Effector memory CD4-positive, alpha-beta T cell (primary cell): ENCODE measurements around the gene TLK1.

ENCODE experiments used
- DNase-seq, 3 donors: peaks; one replicate each; pipeline ENCODE4 v3.0.0-alpha.2; 2020
- H3K27ac ChIP-seq: 2 replicates; pipeline ENCODE4 v1.7.0; 2013; ENCODE audit warnings: mild to moderate bottlenecking, low read length, moderate library complexity; ENCODE audit not compliant: insufficient read depth, poor library complexity, severe bottlenecking
- H3K27me3 ChIP-seq: replicated peaks from 2 replicates; pipeline ENCODE4 v1.7.0; 2013; ENCODE audit warnings: mild to moderate bottlenecking, low read length; ENCODE audit not compliant: insufficient read depth, control insufficient read depth, poor library complexity, severe bottlenecking
- H3K36me3 ChIP-seq: 2 replicates; pipeline ENCODE4 v1.7.0; 2013; ENCODE audit warnings: mild to moderate bottlenecking, low read length, moderate library complexity; ENCODE audit not compliant: control insufficient read depth, insufficient read depth
- H3K4me1 ChIP-seq: 2 replicates; pipeline ENCODE4 v1.7.0; 2013; ENCODE audit warnings: low read length, mild to moderate bottlenecking; ENCODE audit not compliant: control insufficient read depth, insufficient read depth, poor library complexity, severe bottlenecking
- H3K4me3 ChIP-seq: 2 replicates; pipeline ENCODE4 v1.7.0; 2013; ENCODE audit warnings: low read length, low read depth, mild to moderate bottlenecking; ENCODE audit not compliant: insufficient read depth, poor library complexity, severe bottlenecking
- H3K9me3 ChIP-seq: 2 replicates; pipeline ENCODE4 v1.7.0; 2013; ENCODE audit warnings: mild to moderate bottlenecking, low read length, moderate library complexity; ENCODE audit not compliant: control insufficient read depth

Gene TLK1

DNA sequence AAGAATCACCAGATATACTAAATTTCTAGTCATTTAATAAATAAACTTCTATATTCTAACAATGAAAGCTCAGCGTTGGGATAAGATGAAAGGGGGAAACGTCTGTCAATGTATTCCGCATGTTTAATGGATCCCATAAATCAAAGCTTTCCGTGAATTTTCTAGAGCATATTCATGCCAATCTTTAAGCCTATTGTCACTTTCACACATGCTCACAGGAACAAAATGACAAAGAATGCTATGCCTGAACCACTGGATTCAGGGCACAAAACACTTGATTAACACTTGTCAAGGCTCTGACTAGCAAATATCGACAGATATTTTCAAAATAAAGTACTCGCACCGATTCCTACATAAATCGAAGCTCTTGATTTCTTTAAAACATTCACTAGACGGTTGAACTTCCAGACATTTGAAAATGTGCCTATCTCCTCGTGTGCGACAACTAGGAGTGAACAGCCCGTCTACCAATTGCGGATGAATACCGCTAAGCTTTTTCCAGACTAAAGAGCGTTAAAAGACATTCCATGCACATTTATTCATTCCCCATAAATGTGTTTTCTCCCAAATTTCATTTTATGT lies 1.8 kb downstream of the TLK1 start:
- no peak for DNase-seq
- Histone ChIP-seq H3K36me3 (no peaks in the 10 kb centered on the region), H3K27me3 (no peaks in the 10 kb centered on the region), H3K4me1 (peaks cover 30% of the 10 kb centered on the region), H3K9me3 (no peaks in the 10 kb centered on the region), H3K4me3 (peak overlapping the region; percentile 98), H3K27ac (peak overlapping the region; percentile 93)

DNA sequence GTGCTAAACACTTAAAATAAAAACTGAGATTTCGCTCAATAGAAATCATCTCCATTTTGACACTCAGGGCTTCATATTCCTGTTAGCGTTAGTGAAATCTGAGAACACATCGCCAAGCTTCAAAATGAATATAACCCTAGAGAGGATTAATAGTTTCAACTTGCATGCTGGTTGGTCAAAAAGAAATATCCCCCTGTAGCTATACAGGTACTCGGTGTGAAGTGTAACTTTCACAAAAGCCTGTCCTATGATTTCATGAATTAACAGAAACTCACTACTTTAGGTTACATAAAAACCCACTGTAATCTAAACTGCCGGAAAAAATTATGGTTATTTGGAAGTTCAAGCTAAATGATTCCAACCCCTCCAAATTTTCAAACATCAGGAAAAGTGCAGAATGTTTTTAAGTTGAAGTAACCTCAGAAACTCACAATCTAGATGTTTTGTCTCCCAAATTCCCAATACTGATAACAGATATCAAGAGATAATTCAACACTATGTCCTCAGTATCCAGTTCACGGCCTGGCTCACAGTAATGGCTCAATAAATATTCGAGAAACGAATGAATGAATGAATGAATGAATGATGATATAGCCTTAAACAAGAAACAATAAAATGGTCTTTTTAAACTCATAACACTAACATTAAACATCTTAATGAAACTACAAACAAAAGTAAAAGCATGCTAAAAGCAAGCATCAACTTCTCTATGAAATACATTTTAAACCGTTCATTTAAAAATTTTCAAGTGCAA lies 2.5 kb downstream of the TLK1 start:
- Histone ChIP-seq H3K4me1 (peaks cover 24% of the 10 kb centered on the region), H3K27me3 (no peaks in the 10 kb centered on the region), H3K36me3 (no peaks in the 10 kb centered on the region), H3K4me3 (peak overlapping the region; percentile 98), H3K9me3 (no peaks in the 10 kb centered on the region), H3K27ac (no peak overlapping the region)
- DNase-seq = no peak

DNA sequence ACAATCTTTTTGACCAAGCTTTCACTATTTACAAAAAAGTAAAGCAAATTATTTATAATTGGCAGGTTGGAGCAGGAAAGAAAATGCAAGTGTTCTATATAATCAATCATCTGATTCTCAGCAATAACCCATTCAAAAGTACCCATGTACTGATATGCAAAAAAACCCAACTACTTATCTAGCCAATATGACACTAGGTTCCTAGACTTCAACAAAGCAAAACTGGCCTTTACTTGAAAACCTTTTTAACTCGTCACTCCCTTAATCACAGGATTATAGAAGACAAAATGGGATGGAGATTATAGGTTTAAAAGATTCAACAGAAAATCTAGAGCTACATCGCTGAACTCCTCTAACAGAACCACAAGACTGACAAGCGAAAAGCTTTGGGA lies 3.6 kb downstream of the TLK1 start:
- Histone ChIP-seq H3K36me3 (no peaks in the 10 kb centered on the region), H3K4me3 (peak overlapping the region; percentile 4), H3K9me3 (no peaks in the 10 kb centered on the region), H3K27me3 (no peaks in the 10 kb centered on the region), H3K4me1 (peaks cover 13% of the 10 kb centered on the region), H3K27ac (no peak overlapping the region)
- no peak for DNase-seq

DNA sequence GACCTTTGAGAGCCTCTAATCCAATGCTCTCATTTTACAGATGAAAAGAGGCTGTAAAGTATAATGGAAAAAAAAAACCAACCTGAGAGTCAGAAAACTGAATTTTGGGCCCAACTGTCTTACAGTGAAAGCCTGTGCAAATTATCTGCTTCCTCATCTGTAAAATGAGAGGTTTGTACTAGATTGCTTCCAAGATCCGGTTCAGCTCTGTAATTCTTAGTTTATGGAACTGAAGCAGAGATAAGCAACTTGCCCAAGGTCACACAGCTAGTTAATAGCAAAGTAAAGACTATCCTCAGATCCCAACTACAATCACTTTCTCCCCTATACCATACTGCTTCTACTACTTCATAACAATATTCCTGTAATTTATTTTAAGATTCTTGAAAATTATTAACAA lies 6.3 kb downstream of the TLK1 start:
- H3K4me1 ChIP-seq = peaks cover 7% of the 10 kb centered on the region
- no peaks in the 10 kb centered on the region for H3K36me3 ChIP-seq
- H3K9me3 ChIP-seq = no peaks in the 10 kb centered on the region
- H3K27me3 ChIP-seq = no peaks in the 10 kb centered on the region
- no peak overlapping the region for H3K4me3 ChIP-seq
- no peak for DNase-seq
- no peak overlapping the region for H3K27ac ChIP-seq

DNA sequence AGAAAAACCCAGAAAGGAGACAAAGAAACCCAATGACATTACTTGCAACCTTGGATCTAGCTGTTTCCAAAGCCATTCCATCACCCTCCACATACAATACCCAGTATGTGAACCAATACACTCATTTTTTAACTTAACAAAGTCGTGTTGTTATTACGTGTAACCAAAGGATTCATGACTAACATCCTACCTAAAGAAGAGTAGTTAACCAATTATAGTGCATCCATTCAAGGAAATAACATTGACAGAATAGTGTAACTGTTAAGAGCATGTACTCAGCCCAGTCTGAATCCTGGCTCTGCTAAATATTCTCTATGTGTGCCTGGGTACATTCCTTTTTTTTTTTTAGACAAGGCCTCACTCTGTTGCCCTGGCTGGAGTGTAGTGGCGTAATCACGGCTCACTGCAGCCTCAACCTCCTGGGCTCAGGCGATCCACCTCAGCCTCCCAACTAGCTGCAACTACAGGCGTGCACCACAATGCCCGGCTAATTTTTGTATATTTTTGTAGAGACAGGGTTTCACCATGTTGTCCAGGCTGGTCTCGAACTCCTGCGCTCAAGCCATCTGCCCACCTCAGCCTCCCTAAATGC lies 9.9 kb downstream of the TLK1 start:
- Histone ChIP-seq H3K4me3 (no peak overlapping the region), H3K9me3 (no peaks in the 10 kb centered on the region), H3K4me1 (peaks cover 3% of the 10 kb centered on the region)

DNA sequence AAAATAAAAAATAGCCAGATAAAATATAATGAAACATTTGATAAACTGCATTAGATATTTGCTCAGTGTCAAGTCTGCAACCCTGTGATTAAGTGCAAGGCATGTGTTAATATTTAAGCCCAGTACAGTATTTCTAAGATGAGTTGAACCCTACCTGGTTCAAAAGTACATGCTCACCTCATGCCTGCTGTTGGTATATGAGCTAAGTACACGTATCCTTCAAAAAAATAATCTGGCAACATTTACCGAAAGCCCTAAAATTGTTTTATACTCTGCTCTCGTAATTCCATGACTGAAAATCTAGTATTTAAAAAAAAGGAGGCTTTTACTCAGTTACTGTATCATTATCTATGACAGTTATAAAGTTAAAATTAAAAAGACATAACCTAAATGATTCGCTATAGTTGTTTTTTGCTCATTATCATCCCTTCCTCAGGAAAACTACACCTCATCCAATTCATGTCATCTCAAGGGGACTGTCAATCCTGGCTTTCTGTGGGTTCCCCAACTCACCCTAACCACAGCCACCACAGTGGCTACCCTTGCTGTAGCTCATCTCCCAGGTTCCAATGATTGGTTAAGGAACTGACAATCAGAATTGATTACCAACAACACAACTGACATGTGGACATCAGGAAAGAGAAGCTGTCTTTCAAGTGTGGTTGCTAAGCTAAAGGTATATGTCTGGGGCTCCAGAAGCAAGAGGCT lies 10.6 kb downstream of the TLK1 start:
- no peak for DNase-seq
- no peaks in the 10 kb centered on the region for H3K4me1 ChIP-seq
- H3K27me3 ChIP-seq = no peaks in the 10 kb centered on the region
- no peak overlapping the region for H3K4me3 ChIP-seq
- no peak overlapping the region for H3K27ac ChIP-seq
- H3K9me3 ChIP-seq = no peaks in the 10 kb centered on the region
- no peaks in the 10 kb centered on the region for H3K36me3 ChIP-seq

More for the DNA sequence above, 9.9 kb downstream of the TLK1 start:
- no peak for DNase-seq
- H3K27ac ChIP-seq = no peak overlapping the region
- H3K36me3 ChIP-seq = no peaks in the 10 kb centered on the region
- H3K27me3 ChIP-seq = no peaks in the 10 kb centered on the region

DNA sequence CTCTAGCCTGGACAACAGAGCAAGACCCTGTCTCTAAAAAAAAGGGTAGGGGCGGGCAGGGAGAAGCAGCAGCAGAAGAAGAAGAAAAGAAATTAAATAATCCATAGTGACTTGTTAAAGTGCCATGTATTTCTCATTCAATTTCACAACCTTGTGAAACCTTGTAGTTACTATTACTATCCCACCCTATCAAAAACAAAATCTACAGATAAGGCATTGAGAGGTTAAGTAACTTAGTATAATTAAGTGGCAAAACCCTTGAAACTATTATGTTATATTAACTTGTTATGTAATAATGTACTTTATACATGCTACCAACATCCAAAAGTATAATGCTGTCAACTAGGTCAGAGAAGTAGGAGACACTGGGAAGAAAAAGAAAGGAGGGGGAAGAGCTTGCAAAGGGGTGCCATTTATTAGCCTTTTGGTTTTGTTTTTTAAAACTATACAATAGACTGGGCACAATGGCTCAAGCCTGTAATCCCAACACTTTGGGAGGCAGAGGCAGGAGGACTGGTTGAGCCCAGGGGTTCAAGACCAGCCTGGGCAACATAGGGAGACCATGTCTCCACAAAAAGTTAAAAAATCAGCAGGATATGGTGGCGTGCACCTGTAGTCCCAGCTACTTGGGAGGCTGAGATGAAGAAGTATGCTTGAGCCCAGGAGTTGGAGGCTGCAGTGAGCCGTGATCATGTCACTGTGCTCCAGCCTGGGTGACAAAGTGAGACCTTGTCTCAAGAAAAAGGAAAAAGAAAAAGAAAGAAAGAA lies 11.3 kb downstream of the TLK1 start:
- Histone ChIP-seq H3K4me1 (peaks cover 5% of the 10 kb centered on the region), H3K36me3 (no peaks in the 10 kb centered on the region), H3K9me3 (no peaks in the 10 kb centered on the region), H3K27me3 (no peaks in the 10 kb centered on the region), H3K27ac (no peak overlapping the region), H3K4me3 (no peak overlapping the region)
- DNase-seq = no peak

DNA sequence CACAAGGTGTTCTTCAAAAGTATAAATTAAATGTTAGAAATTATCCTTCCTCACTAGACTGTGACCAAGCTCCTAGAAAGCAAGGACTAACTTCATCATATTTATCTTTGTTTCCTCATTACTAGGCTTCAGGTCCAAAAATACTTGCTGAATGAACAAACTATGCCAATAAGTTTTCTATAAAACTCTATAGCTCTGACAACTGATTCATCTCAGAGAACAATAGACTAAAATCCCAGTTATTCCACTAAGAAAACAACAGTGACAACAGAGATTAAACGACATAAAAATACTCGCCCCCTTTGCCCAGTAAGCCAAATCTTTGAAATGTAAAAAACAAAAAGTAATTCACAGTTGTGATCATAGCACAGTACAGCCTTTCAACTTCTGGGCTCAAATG lies 13.6 kb downstream of the TLK1 start:
- no peak for DNase-seq
- Histone ChIP-seq H3K9me3 (no peaks in the 10 kb centered on the region), H3K36me3 (no peaks in the 10 kb centered on the region), H3K4me3 (no peak overlapping the region), H3K4me1 (peaks cover 12% of the 10 kb centered on the region), H3K27me3 (no peaks in the 10 kb centered on the region), H3K27ac (no peak overlapping the region)

DNA sequence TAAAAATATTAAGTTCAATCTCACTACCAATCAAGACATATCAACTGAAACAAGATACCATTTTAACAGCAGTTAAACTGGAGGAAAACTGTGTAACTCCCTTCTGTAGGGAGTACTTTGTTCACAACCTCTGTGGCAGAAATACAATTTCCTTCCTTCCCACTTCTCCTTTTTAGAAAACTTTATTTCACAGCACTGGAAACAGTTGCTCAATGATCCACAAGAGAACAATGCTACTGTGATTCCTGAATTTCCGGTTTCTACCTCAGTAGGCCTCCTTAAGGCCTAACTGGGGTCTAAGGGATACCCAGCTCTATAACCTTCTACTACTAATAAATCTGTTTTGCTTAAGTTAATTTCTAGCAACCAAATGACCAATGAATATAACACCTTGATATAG lies 14.1 kb downstream of the TLK1 start:
- no peak overlapping the region for H3K27ac ChIP-seq
- H3K36me3 ChIP-seq = no peaks in the 10 kb centered on the region
- no peak overlapping the region for H3K4me3 ChIP-seq
- no peak for DNase-seq
- H3K9me3 ChIP-seq = no peaks in the 10 kb centered on the region
- peaks cover 12% of the 10 kb centered on the region for H3K4me1 ChIP-seq
- H3K27me3 ChIP-seq = no peaks in the 10 kb centered on the region
